Transverse colon (tissue), 4 donors: ENCODE results near the gene HDAC4.

Source experiments
- CTCF ChIP-seq, 5 experiments: fragments of 200-600 bp in 3 of 5; fragments of 450-650 bp in 2 of 5; sonication (generic) in 3 of 5; IDR thresholded peaks; 1 replicate in 2 of 5; 2 replicates in 3 of 5; pipeline ENCODE4 v1.5.1; 2016 to 2017; ENCODE audit warnings: antibody characterized with exemption in 5 of 5, inconsistent platforms in 3 of 5, mild to moderate bottlenecking in 2 of 5, moderate library complexity in 1 of 5
- POLR2A ChIP-seq: fragments of 450-650 bp; IDR thresholded peaks from one replicate; pipeline ENCODE4 v1.6.1; 2016; ENCODE audit warnings: antibody characterized with exemption, mild to moderate bottlenecking, moderate library complexity
- POLR2AphosphoS5 ChIP-seq, 3 donors: sonication (generic); formaldehyde crosslinking; IDR thresholded peaks; one replicate each; pipeline ENCODE4 v1.6.1; 2016; ENCODE audit warnings: antibody characterized with exemption in 3 of 3

- TF ChIP-seq POLR2A (no peak), CTCF (IDR thresholded peaks at IDR 0.05) (no peak), POLR2AphosphoS5 (IDR thresholded peaks at IDR 0.05) (no peak)
Observed at GRCh38 chr2:239379641-239380170, 21.1 kb downstream of the HDAC4 start.
